Fibroblast of lung (primary cell): Measurements from ENCODE around the gene SLIT1.

Source experiments
- EZH2 ChIP-seq: IDR thresholded peaks from 2 replicates; pipeline ENCODE4 v1.5.1; 2012; ENCODE audit warnings: low read length, control low read depth, mild to moderate bottlenecking; ENCODE audit errors: missing control alignments
- TF ChIP-seq, protein P1 (sequence below), 2 donors: IDR thresholded peaks in 1 of 2; conservative IDR thresholded peaks in 1 of 2; 1 replicate in 1 of 2; 2 replicates in 1 of 2; pipeline ENCODE4 v1.5.1; 2011 to 2012; ENCODE audit warnings: low read length in 2 of 2, control low read depth in 1 of 2, inconsistent platforms in 1 of 2, low read depth in 1 of 2, mild to moderate bottlenecking in 1 of 2

DNA sequence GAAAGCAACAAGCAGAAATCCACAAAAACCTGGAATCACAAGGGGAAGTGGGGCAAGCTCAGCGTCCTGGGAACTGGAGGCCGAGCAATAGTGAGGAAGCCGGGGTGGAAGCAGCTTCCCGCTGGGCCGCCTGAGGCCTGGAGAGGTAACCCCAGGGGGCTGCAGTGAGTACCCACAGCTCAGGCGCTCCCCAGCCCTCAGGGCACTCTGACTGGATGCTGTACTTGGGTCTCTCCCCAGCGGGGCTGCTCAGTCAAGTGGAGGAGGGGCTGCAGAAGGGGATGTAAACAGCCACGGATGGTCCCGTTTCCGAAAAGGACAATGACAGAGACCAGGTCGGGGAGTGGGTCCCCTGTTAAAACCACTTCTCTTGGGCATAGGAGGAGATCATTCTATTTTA lies 50.3 kb downstream of the SLIT1 start:
- TF ChIP-seq, protein P1, sequence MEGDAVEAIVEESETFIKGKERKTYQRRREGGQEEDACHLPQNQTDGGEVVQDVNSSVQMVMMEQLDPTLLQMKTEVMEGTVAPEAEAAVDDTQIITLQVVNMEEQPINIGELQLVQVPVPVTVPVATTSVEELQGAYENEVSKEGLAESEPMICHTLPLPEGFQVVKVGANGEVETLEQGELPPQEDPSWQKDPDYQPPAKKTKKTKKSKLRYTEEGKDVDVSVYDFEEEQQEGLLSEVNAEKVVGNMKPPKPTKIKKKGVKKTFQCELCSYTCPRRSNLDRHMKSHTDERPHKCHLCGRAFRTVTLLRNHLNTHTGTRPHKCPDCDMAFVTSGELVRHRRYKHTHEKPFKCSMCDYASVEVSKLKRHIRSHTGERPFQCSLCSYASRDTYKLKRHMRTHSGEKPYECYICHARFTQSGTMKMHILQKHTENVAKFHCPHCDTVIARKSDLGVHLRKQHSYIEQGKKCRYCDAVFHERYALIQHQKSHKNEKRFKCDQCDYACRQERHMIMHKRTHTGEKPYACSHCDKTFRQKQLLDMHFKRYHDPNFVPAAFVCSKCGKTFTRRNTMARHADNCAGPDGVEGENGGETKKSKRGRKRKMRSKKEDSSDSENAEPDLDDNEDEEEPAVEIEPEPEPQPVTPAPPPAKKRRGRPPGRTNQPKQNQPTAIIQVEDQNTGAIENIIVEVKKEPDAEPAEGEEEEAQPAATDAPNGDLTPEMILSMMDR (conservative IDR thresholded peaks at IDR 0.05 in 1 of 2, IDR thresholded peaks at IDR 0.05 in 1 of 2; ENCODE audit: low read depth in 1 of 2, low read length in 2 of 2), result no peak
- TF ChIP-seq EZH2, result no peak
